Stimulated activated CD8-positive, alpha-beta memory T cell treated with anti-CD3 and anti-CD28 coated beads, Interleukin-15, amount 100 ng/mL, for 4 hours (primary cell): ENCODE results near the gene CUX1.
"Not testable (repeated sequence)": the region's sequence is repeated elsewhere in the genome, so short reads cannot be mapped to it uniquely, and the experiment has no call there.

Experiments used
- DNase-seq, 2 donors: peaks; one replicate each; pipeline ENCODE4 v3.0.0-alpha.2; 2020; ENCODE audit warnings: low read depth in 2 of 2

The CUX1 gene

GRCh38 chr7:101817471-101818286, at the start of gene CUX1:
TSS of gene CUX1 (plus strand) at chr7:101817626. CDS start at chr7:101817640, 14 bp downstream.
- DNase-seq, result no peak

- no peak for DNase-seq
These were observed 49.1 kb upstream of the CUX1 start for GRCh38 chr7:101768280-101768679.

GRCh38 chr7:101770466-101770865, 47.0 kb upstream of the CUX1 start:
- no peak for DNase-seq

- no peak for DNase-seq
These were observed 44.8 kb upstream of the CUX1 start for GRCh38 chr7:101772508-101773211.

- DNase-seq, result no peak
These were observed 42.2 kb upstream of the CUX1 start for GRCh38 chr7:101775181-101775580.

- DNase-seq, result no peak
These were observed 39.3 kb upstream of the CUX1 start for GRCh38 chr7:101778026-101778580.

GRCh38 chr7:101779267-101779666, 38.2 kb upstream of the CUX1 start:
- no peak for DNase-seq

GRCh38 chr7:101780281-101780680, 37.1 kb upstream of the CUX1 start:
- DNase-seq, result no peak

- no peak for DNase-seq
These were observed 36.0 kb upstream of the CUX1 start for GRCh38 chr7:101781439-101781838.

- DNase-seq, result no peak
These were observed 35.0 kb upstream of the CUX1 start for GRCh38 chr7:101782476-101782875.

- no peak for DNase-seq
These were observed 34.5 kb upstream of the CUX1 start for GRCh38 chr7:101782896-101783295.

- no peak for DNase-seq
These were observed 33.8 kb upstream of the CUX1 start for GRCh38 chr7:101783381-101784181.

- DNase-seq, result no peak
These were observed 32.9 kb upstream of the CUX1 start for GRCh38 chr7:101784292-101785127.

- DNase-seq, result no peak
These were observed 29.6 kb upstream of the CUX1 start for GRCh38 chr7:101787864-101788263.

- no peak for DNase-seq
These were observed 28.9 kb upstream of the CUX1 start for GRCh38 chr7:101788517-101788916.

- no peak for DNase-seq
These were observed 26.7 kb upstream of the CUX1 start for GRCh38 chr7:101790566-101791293.

- DNase-seq, result no peak
These were observed 25.3 kb upstream of the CUX1 start for GRCh38 chr7:101792051-101792681.

GRCh38 chr7:101792682-101793071, 24.7 kb upstream of the CUX1 start:
- not testable (repeated sequence) for DNase-seq

GRCh38 chr7:101795461-101795860, 22.0 kb upstream of the CUX1 start:
- DNase-seq, result no peak

- DNase-seq, result not testable (repeated sequence)
These were observed 19.3 kb upstream of the CUX1 start for GRCh38 chr7:101798173-101798572.
